ENCODE measurements around the gene RAPGEF6.

GRCh38 chr5:131649161-131649560 lies 14.1 kb upstream of the RAPGEF6 start:
- no peak for TF ChIP-seq POLR2A (IDR thresholded peaks at IDR 0.05)
- TF ChIP-seq CTCF (IDR thresholded peaks at IDR 0.05): no peak
